NT2/D1 (cell line): ENCODE results near the gene MYLIP.

Source experiments
- SUZ12 ChIP-seq: IDR thresholded peaks from 2 replicates; pipeline ENCODE4 v1.6.1; 2011; ENCODE audit not compliant: insufficient read length, insufficient read depth; ENCODE audit errors: extremely low read depth
- YY1 ChIP-seq: IDR thresholded peaks from 2 replicates; pipeline ENCODE4 v1.6.1; 2011; ENCODE audit not compliant: insufficient read length, insufficient read depth
- ZNF274 ChIP-seq: IDR thresholded peaks from 2 replicates; pipeline ENCODE4 v1.6.1; 2011; ENCODE audit warnings: mild to moderate bottlenecking, low read depth, low read length

DNA sequence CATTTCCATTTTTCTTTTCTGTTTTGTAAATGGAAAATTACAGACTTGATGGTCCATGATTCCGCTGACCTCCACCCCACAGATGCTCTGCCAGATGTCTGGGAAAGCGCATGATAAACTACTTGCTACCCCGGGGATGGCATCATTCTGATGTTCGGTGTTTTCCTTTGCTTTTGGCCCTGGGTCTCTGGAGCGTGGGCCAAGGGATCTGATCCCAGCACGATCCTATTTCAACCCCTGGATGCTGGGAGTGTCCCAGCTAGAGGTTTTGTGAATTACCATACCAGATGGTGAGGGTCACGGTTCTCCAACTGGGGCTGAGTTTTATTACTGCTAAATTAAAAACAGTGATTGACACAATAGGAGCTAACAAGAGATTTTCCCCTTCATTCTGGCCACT, 25.2 kb upstream of the MYLIP start:
- TF ChIP-seq YY1 (no peak), SUZ12 (no peak), ZNF274 (no peak)
